ENCODE data around the gene CCDC57. TPM values are rescaled to one million over a fixed set of nuclear protein-coding genes. Genes with fewer than 3 reads are reported as not detected.

Gene CCDC57
- polyA plus RNA-seq, 1 donor from 2014 or later = 70.9 TPM

GRCh38 chr17:82129095-82129494 is 83.5 kb downstream of the CCDC57 start:
- no peak overlapping the region for H3K4me3 ChIP-seq (ENCODE audit: low read length)
- H3F3A ChIP-seq (ENCODE audit: insufficient read depth, low read length, poor library complexity, severe bottlenecking) = no peaks in the 10 kb centered on the region
- no peak overlapping the region for H3K9ac ChIP-seq (ENCODE audit: low read length)
- H3K9me3 ChIP-seq (ENCODE audit: low read length) = no peaks in the 10 kb centered on the region
- no peak overlapping the region for H3K4me2 ChIP-seq (ENCODE audit: low read length)
- H3K9me2 ChIP-seq (ENCODE audit: insufficient read depth, low read length) = no peaks in the 10 kb centered on the region
- H2AFZ ChIP-seq (ENCODE audit: low read depth, low read length) = no peak overlapping the region
- no peaks in the 10 kb centered on the region for H4K20me1 ChIP-seq (ENCODE audit: insufficient read depth)
- no peak for TF ChIP-seq EP300 (conservative IDR thresholded peaks at IDR 0.05; ENCODE audit: poor library complexity, severe bottlenecking)
- no peaks in the 10 kb centered on the region for H3K36me3 ChIP-seq (ENCODE audit: insufficient read depth, low read length)
- H3K27me3 ChIP-seq (ENCODE audit: insufficient read depth, low read depth, low read length) = no peaks in the 10 kb centered on the region
- H3K79me2 ChIP-seq (replicated peaks; ENCODE audit: insufficient read depth, low read length) = no peaks in the 10 kb centered on the region
- H3K27ac ChIP-seq (ENCODE audit: low read length) = no peak overlapping the region

GRCh38 chr17:82128287-82128686 is 84.4 kb downstream of the CCDC57 start:
- no peaks in the 10 kb centered on the region for H3K79me2 ChIP-seq (replicated peaks; ENCODE audit: insufficient read depth, low read length)
- H3F3A ChIP-seq (ENCODE audit: insufficient read depth, low read length, poor library complexity, severe bottlenecking) = no peaks in the 10 kb centered on the region
- H3K4me3 ChIP-seq (ENCODE audit: low read length) = no peak overlapping the region
- H3K36me3 ChIP-seq (ENCODE audit: insufficient read depth, low read length) = no peaks in the 10 kb centered on the region
- no peak overlapping the region for H3K27ac ChIP-seq (ENCODE audit: low read length)
- no peak overlapping the region for H3K9ac ChIP-seq (ENCODE audit: low read length)
- TF ChIP-seq EZH2 (IDR thresholded peaks at IDR 0.05; ENCODE audit: borderline replicate concordance, insufficient read depth, low read length, poor library complexity, severe bottlenecking) (no peak), MXI1 (conservative IDR thresholded peaks at IDR 0.05; ENCODE audit: poor library complexity, severe bottlenecking) (no peak), EP300 (conservative IDR thresholded peaks at IDR 0.05; ENCODE audit: poor library complexity, severe bottlenecking) (no peak), TAF1 (IDR thresholded peaks at IDR 0.05; ENCODE audit: low read depth) (no peak), POLR2AphosphoS5 (IDR thresholded peaks at IDR 0.05) (no peak), REST (IDR thresholded peaks at IDR 0.05; ENCODE audit: borderline replicate concordance) (no peak), CTCF (IDR thresholded peaks at IDR 0.05; ENCODE audit: poor library complexity, severe bottlenecking) (no peak), RAD21 (conservative IDR thresholded peaks at IDR 0.05) (no peak)
- no peaks in the 10 kb centered on the region for H4K20me1 ChIP-seq (ENCODE audit: insufficient read depth)
- H3K4me2 ChIP-seq (ENCODE audit: low read length) = no peak overlapping the region
- no peaks in the 10 kb centered on the region for H3K9me3 ChIP-seq (ENCODE audit: low read length)
- H3K9me2 ChIP-seq (ENCODE audit: insufficient read depth, low read length) = no peaks in the 10 kb centered on the region
- H2AFZ ChIP-seq (ENCODE audit: low read depth, low read length) = no peak overlapping the region
- H3K27me3 ChIP-seq (ENCODE audit: insufficient read depth, low read depth, low read length) = no peaks in the 10 kb centered on the region

GRCh38 chr17:82127704-82128103 is 84.9 kb downstream of the CCDC57 start:
- Histone ChIP-seq H3K4me3 (ENCODE audit: low read length) (no peak overlapping the region), H3K4me2 (ENCODE audit: low read length) (no peak overlapping the region), H4K20me1 (ENCODE audit: insufficient read depth) (no peaks in the 10 kb centered on the region), H3K36me3 (ENCODE audit: insufficient read depth, low read length) (no peaks in the 10 kb centered on the region), H3F3A (ENCODE audit: insufficient read depth, low read length, poor library complexity, severe bottlenecking) (no peaks in the 10 kb centered on the region), H3K27ac (ENCODE audit: low read length) (no peak overlapping the region), H2AFZ (ENCODE audit: low read depth, low read length) (no peak overlapping the region), H3K9ac (ENCODE audit: low read length) (no peak overlapping the region), H3K79me2 (replicated peaks; ENCODE audit: insufficient read depth, low read length) (no peaks in the 10 kb centered on the region), H3K27me3 (ENCODE audit: insufficient read depth, low read depth, low read length) (no peaks in the 10 kb centered on the region), H3K9me3 (ENCODE audit: low read length) (no peaks in the 10 kb centered on the region), H3K9me2 (ENCODE audit: insufficient read depth, low read length) (no peaks in the 10 kb centered on the region)
- no peak for TF ChIP-seq MXI1 (conservative IDR thresholded peaks at IDR 0.05; ENCODE audit: poor library complexity, severe bottlenecking)
- TF ChIP-seq EZH2 (IDR thresholded peaks at IDR 0.05; ENCODE audit: borderline replicate concordance, insufficient read depth, low read length, poor library complexity, severe bottlenecking) = no peak
- no peak for TF ChIP-seq POLR2AphosphoS5 (IDR thresholded peaks at IDR 0.05)
- TF ChIP-seq CTCF (IDR thresholded peaks at IDR 0.05; ENCODE audit: poor library complexity, severe bottlenecking) = no peak
- no peak for TF ChIP-seq REST (IDR thresholded peaks at IDR 0.05; ENCODE audit: borderline replicate concordance)
- no peak for TF ChIP-seq SMC3 (conservative IDR thresholded peaks at IDR 0.05; ENCODE audit: poor library complexity)
- TF ChIP-seq EP300 (conservative IDR thresholded peaks at IDR 0.05; ENCODE audit: poor library complexity, severe bottlenecking) = no peak
- TF ChIP-seq RAD21 (conservative IDR thresholded peaks at IDR 0.05) = no peak
- TF ChIP-seq TAF1 (IDR thresholded peaks at IDR 0.05; ENCODE audit: low read depth) = no peak

Measured in neural cell (in vitro differentiated cells).